ENCODE results near the gene NUDT4.
A peak's percentile ranks its signal among the peaks of the same experiment; 100 is the strongest.
"Not testable (repeated sequence)": the region's sequence is repeated elsewhere in the genome, so short reads cannot be mapped to it uniquely, and the experiment has no call there.

Gene NUDT4

DNA sequence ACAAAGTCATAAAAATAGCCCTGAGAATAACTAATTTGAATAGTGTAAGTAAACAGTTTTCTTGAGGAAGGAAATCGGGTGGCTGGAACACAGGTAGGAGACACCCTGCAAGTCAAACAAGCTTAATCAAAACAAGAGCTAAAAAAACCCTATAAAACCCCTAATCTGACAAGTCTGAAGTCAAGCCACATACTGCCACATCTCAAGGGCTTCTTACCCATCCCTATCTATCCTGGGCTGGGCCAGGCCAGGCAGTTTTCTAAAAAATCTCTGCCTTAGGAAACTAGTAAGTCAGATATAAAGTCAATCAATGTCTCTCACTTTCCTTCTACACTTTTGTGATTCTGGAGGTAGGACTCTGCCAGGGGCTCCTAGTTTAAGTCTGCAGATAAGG is 48.7 kb downstream of the NUDT4 start:
- H3K4me1 ChIP-seq (ENCODE audit: control insufficient read depth, insufficient read depth, low read length): peaks cover 10% of the 10 kb centered on the region
- H3K36me3 ChIP-seq (ENCODE audit: control insufficient read depth, insufficient read depth, low read length): no peaks in the 10 kb centered on the region
- H3K27me3 ChIP-seq (ENCODE audit: control insufficient read depth, insufficient read depth, low read length): no peaks in the 10 kb centered on the region
- no peak overlapping the region for H3K4me3 ChIP-seq (ENCODE audit: low read depth, low read length)
- H3K9me3 ChIP-seq (ENCODE audit: control insufficient read depth, insufficient read depth, low read length): no peaks in the 10 kb centered on the region
- H3K9ac ChIP-seq (ENCODE audit: low read depth, low read length): no peak overlapping the region

DNA sequence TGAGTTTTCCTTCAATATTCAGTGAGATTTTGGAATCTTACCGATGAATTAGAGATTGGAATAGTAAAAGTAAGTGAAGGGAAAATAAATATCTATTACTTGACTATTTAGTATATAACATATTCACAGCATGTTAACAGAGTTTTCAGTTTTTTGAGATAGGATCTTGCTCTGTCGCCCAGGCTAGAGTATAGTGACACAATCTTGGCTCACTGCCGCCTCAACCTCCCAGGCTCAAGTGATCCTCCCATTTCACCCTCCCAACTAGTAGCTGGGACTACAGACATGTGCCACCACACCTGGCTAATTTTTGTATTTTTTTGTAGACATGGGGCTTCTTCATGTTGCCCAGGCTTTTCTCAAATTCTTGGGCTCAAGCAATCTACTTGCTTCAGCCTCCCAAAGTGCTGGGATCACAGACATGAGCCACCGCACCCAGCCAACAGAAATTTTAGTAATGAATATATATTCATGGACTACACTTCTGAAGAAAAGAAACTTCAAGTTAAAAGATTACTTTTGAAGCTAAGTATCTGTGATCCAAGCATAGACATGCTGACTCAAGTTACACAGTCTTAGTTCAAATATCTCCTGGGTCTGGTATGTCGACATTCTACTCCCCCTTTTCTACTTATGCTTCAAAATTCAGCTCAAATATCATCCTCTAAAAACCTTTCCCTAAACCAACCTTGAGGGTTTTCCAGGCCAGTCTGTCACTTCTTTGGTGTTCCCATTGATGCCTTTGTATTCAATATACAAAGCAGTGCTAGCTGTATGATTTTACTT is 50.2 kb downstream of the NUDT4 start:
- Histone ChIP-seq H3K27me3 (ENCODE audit: control insufficient read depth, insufficient read depth, low read length) (no peaks in the 10 kb centered on the region), H3K4me1 (ENCODE audit: control insufficient read depth, insufficient read depth, low read length) (peaks cover 5% of the 10 kb centered on the region), H3K4me3 (ENCODE audit: low read depth, low read length) (no peak overlapping the region), H3K9me3 (ENCODE audit: control insufficient read depth, insufficient read depth, low read length) (no peaks in the 10 kb centered on the region), H3K9ac (ENCODE audit: low read depth, low read length) (no peak overlapping the region), H3K36me3 (ENCODE audit: control insufficient read depth, insufficient read depth, low read length) (no peaks in the 10 kb centered on the region)

DNA sequence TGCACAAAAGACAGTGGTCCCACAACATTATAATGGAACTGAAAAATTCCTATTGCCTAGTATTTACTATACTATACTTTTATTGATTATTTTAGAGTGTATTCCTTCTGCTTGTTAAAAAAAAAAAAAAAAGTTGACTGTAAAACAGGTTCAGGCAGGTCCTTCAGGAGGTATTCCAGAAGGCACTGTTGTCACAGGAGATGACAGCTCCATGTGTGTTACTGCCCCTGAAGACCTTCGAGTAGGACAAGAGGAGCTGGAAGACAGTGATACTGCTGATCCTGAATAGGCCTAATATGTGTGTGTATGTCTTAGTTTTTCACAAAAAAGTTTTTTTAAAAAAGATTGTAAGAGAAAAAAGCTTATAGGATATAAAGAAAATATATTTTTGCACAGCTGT is 51.7 kb downstream of the NUDT4 start:
- Histone ChIP-seq H3K27me3 (ENCODE audit: control insufficient read depth, insufficient read depth, low read length) (no peaks in the 10 kb centered on the region), H3K36me3 (ENCODE audit: control insufficient read depth, insufficient read depth, low read length) (no peaks in the 10 kb centered on the region), H3K9me3 (ENCODE audit: control insufficient read depth, insufficient read depth, low read length) (no peaks in the 10 kb centered on the region), H3K9ac (ENCODE audit: low read depth, low read length) (no peak overlapping the region), H3K4me3 (ENCODE audit: low read depth, low read length) (no peak overlapping the region), H3K4me1 (ENCODE audit: control insufficient read depth, insufficient read depth, low read length) (peaks cover 2% of the 10 kb centered on the region)

DNA sequence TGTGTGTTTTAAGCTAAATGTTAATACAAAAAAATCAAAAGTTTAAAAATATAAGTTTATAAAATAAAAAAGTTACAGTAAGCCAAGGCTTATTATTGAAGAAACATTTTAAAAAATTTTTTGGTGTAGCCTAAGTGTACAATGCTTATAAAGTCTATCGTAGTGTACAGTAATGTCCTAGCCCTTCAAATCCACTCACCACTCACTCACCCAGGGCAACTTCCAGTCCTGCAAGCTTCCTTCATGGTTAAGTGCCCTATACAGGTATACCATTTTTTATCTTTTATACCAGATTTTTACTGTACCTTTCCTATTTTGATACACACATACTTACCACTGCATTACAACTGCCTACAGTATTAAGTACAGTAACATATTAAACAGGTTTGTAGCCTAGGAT is 52.1 kb downstream of the NUDT4 start:
- no peaks in the 10 kb centered on the region for H3K27me3 ChIP-seq (ENCODE audit: control insufficient read depth, insufficient read depth, low read length)
- no peaks in the 10 kb centered on the region for H3K36me3 ChIP-seq (ENCODE audit: control insufficient read depth, insufficient read depth, low read length)
- H3K9me3 ChIP-seq (ENCODE audit: control insufficient read depth, insufficient read depth, low read length): no peaks in the 10 kb centered on the region
- H3K4me1 ChIP-seq (ENCODE audit: control insufficient read depth, insufficient read depth, low read length): peaks cover 2% of the 10 kb centered on the region
- H3K9ac ChIP-seq (ENCODE audit: low read depth, low read length): no peak overlapping the region
- no peak overlapping the region for H3K4me3 ChIP-seq (ENCODE audit: low read depth, low read length)

DNA sequence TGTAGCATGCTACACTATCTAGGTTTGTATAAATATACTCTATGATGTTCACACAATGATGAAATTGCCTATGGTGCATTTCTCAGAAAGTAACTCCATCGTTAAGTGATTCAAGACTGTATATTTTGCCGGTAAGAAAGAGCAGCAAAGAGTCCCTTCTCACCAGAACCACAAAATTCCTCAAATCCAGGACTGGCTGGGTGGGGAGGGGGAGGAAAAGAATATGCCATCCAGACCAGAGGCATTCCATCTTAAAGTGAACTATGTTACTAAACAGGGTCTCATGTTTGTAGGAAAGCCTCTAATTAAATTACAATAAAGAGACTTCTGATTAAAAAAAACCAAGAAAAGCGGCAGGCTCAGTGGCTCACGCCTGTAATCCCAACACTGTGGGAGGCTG is 52.6 kb downstream of the NUDT4 start:
- Histone ChIP-seq H3K27me3 (ENCODE audit: control insufficient read depth, insufficient read depth, low read length) (no peaks in the 10 kb centered on the region), H3K9me3 (ENCODE audit: control insufficient read depth, insufficient read depth, low read length) (no peaks in the 10 kb centered on the region), H3K9ac (ENCODE audit: low read depth, low read length) (no peak overlapping the region), H3K4me1 (ENCODE audit: control insufficient read depth, insufficient read depth, low read length) (peaks cover 2% of the 10 kb centered on the region), H3K36me3 (ENCODE audit: control insufficient read depth, insufficient read depth, low read length) (no peaks in the 10 kb centered on the region), H3K4me3 (ENCODE audit: low read depth, low read length) (no peak overlapping the region)

DNA sequence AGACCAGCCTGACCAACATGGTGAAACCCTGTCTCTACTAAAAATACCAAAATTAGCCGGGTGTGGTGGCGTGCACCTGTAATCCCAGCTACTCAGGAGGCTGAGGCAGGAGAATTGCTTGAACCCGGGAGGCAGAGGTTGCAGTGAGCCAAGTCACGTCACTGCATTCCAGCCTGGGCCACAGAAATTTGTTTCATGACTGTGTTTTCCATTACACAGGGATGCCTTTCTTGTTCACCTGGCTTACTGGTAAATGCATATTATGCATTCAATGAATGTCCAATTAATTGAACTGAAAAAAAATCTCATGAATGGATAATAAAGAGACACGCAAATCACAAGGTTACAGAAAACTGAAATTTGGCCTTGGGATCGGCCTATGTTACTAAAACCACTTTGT is 54.3 kb downstream of the NUDT4 start:
- H3K4me1 ChIP-seq (ENCODE audit: control insufficient read depth, insufficient read depth, low read length); H3K36me3 ChIP-seq (ENCODE audit: control insufficient read depth, insufficient read depth, low read length); H3K9me3 ChIP-seq (ENCODE audit: control insufficient read depth, insufficient read depth, low read length); H3K4me3 ChIP-seq (ENCODE audit: low read depth, low read length); H3K27me3 ChIP-seq (ENCODE audit: control insufficient read depth, insufficient read depth, low read length); H3K9ac ChIP-seq (ENCODE audit: low read depth, low read length): not testable (repeated sequence)

DNA sequence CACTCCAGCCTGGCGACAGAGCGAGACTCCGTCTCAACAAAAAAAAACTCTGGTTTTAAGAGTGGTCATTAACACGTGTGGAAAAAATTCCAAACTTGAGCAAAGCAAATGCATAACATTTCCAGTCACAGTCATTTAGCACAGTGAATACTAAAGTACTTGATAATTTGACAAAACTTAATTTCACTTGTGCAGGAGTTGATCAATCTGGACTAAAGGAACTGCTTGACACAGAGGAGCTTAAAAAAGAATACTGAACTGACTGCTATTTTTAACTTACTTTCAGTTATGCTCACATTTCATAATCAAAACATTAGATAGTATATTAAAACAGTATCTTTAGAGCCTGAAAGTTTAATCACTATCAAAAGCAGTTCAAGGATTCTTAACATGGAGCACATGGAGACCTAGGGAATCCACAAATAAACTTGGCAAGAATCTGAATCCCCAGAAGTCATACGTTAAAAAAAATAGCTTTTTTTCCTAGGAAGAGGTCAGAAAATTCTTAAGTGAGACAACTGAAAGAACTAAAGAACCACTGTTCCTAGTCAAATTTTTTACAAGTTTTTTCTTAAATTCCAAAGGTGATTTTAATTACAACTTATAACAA is 56.6 kb downstream of the NUDT4 start:
- H3K27me3 ChIP-seq (ENCODE audit: control insufficient read depth, insufficient read depth, low read length): no peaks in the 10 kb centered on the region
- no peak overlapping the region for H3K9ac ChIP-seq (ENCODE audit: low read depth, low read length)
- H3K9me3 ChIP-seq (ENCODE audit: control insufficient read depth, insufficient read depth, low read length): no peaks in the 10 kb centered on the region
- H3K4me3 ChIP-seq (ENCODE audit: low read depth, low read length): no peak overlapping the region
- H3K4me1 ChIP-seq (ENCODE audit: control insufficient read depth, insufficient read depth, low read length): peaks cover 15% of the 10 kb centered on the region
- no peaks in the 10 kb centered on the region for H3K36me3 ChIP-seq (ENCODE audit: control insufficient read depth, insufficient read depth, low read length)

DNA sequence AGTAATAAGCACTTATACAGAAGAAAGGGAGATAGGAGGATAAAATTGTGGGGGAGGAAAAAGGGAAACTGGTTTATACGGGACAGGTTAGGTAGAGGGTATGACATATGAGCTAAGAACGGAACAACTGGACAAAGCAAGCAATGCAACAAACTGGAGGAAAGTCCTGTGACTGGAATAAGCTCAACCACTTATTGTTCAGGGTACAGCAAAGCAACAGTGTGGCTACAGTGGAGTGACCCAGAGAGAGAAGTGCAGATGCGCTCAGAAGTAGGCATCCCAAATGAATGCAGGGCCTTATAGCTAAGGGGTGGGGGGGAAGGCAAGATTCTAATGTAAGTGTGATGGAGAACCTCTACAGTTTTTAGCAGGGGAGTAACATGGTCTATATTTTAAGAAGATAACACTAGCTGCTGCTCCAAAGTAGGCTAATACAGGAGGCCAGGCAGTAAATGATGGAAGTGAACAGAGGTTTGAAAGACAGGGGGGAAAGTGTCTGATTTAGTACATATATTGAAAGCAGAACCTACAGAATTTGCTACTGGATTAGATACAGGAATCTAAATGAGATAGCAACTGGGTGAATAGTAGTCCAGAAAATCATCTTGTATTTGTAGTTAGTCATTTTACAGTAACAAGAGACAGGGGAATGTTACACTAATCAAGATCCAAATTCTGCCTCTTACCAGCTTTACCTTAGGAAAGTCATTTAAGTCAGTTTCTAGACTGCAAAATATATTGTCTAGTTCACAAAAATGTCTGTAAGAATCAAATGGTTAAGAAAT is 60.7 kb downstream of the NUDT4 start:
- Histone ChIP-seq H3K27me3 (ENCODE audit: control insufficient read depth, insufficient read depth, low read length) (no peaks in the 10 kb centered on the region), H3K4me1 (ENCODE audit: control insufficient read depth, insufficient read depth, low read length) (peaks cover 25% of the 10 kb centered on the region), H3K36me3 (ENCODE audit: control insufficient read depth, insufficient read depth, low read length) (no peaks in the 10 kb centered on the region), H3K9me3 (ENCODE audit: control insufficient read depth, insufficient read depth, low read length) (no peaks in the 10 kb centered on the region), H3K9ac (ENCODE audit: low read depth, low read length) (no peak overlapping the region), H3K4me3 (ENCODE audit: low read depth, low read length) (no peak overlapping the region)

DNA sequence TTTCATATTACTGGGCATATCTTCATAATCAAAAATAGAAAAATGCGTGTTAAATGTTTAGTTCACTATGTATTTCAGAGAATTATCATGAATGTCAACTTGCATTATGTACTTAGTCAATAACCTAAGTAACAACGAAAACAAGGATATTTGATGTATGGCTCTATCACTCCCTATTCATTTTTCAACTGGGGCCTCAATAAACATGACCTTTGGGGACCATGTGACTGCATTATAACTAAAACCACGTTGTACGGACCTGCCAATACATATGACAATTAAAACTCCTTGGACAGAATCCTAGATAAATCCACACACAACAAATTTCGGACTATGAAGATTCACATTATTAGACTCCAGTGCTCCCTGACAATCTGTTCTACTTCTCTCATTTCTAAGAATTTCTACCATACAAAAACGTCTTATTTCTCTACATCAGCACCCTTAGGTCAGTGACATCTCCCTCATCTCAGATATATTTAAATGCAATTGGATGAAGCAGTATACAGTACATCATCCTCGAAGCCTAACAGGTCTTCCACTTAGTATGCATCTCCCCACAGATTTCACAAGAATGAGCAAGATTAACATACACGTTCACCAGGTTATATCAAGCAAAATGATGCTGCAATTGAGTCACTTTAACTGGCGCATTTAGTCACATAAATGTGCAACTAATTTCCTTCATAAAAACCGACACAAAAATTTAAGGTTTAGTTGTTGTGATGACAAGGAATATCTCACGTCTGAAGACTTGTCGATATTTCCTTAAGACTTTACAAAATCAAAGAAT is 62.5 kb downstream of the NUDT4 start:
- no peaks in the 10 kb centered on the region for H3K27me3 ChIP-seq (ENCODE audit: control insufficient read depth, insufficient read depth, low read length)
- H3K4me3 ChIP-seq (ENCODE audit: low read depth, low read length): peak overlapping the region; percentile 93
- H3K9ac ChIP-seq (ENCODE audit: low read depth, low read length): no peak overlapping the region
- H3K9me3 ChIP-seq (ENCODE audit: control insufficient read depth, insufficient read depth, low read length): no peaks in the 10 kb centered on the region
- no peaks in the 10 kb centered on the region for H3K36me3 ChIP-seq (ENCODE audit: control insufficient read depth, insufficient read depth, low read length)
- H3K4me1 ChIP-seq (ENCODE audit: control insufficient read depth, insufficient read depth, low read length): peaks cover 25% of the 10 kb centered on the region

DNA sequence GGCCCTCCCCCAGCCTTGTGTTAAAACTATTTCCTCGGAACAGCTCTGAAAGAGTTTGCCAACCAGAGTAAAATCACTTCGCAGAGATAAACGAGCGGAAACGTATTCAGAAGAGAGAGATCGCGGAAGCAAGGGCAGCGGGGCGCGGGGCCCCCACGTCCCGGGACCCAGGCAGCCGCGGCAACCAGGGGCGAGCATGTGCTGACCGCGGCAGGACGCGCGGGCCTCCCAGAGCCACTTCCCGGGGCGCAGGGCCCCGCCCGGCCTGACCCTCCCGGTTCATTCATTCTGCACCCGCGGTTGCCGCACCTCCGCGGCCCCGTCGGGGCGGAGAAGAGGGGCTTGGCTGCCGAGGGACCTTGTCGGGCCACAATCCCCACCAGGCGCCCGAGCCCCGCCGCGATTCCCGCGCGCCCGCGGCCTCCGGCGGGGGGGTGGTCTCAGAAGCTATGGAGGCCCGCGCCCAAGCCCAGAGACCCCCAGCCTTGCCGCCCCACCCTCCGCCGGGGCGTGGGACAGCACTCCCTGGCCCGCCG is 63.4 kb downstream of the NUDT4 start:
- Histone ChIP-seq H3K4me1 (ENCODE audit: control insufficient read depth, insufficient read depth, low read length) (peaks cover 25% of the 10 kb centered on the region), H3K9ac (ENCODE audit: low read depth, low read length) (peak overlapping the region; percentile 80), H3K9me3 (ENCODE audit: control insufficient read depth, insufficient read depth, low read length) (no peaks in the 10 kb centered on the region)

More for the DNA sequence above, 63.4 kb downstream of the NUDT4 start:
- no peaks in the 10 kb centered on the region for H3K36me3 ChIP-seq (ENCODE audit: control insufficient read depth, insufficient read depth, low read length)
- peak overlapping the region; percentile 93 for H3K4me3 ChIP-seq (ENCODE audit: low read depth, low read length)
- H3K27me3 ChIP-seq (ENCODE audit: control insufficient read depth, insufficient read depth, low read length): no peaks in the 10 kb centered on the region
